Breast epithelium (tissue), 3 donors: ENCODE measurements around the gene TOX2.

Source experiments
- POLR2A ChIP-seq: fragments of 450-650 bp; IDR thresholded peaks from one replicate; pipeline ENCODE4 v1.6.1; 2016; ENCODE audit warnings: antibody characterized with exemption, mild to moderate bottlenecking, moderate library complexity
- TF ChIP-seq, protein P1 (sequence below), 3 donors: fragments of 450-650 bp; IDR thresholded peaks; one replicate each; pipeline ENCODE4 v1.5.1; 2016 to 2017; ENCODE audit warnings: antibody characterized with exemption in 3 of 3, mild to moderate bottlenecking in 3 of 3, moderate library complexity in 3 of 3

DNA sequence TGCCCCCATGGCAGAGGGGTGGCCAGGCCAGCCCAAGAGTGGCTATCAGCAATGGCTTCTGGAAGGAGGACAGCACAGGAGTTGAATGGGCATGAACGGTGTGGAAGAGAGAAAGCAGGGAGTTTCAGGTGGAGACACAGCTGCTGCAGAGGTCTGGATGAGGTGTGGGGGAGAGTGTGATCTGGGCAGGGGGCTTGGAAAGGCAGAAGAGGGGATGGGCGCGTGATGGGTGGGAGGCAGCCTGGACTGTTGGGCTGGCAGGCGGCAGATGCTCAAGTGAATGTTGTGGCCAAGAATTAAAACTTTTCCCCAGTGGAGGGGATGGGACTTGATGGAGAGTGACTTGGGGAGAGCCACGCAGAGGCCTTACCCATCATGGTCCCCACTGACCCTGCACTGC is 46.5 kb downstream of the TOX2 start:
- TF ChIP-seq, protein P1, sequence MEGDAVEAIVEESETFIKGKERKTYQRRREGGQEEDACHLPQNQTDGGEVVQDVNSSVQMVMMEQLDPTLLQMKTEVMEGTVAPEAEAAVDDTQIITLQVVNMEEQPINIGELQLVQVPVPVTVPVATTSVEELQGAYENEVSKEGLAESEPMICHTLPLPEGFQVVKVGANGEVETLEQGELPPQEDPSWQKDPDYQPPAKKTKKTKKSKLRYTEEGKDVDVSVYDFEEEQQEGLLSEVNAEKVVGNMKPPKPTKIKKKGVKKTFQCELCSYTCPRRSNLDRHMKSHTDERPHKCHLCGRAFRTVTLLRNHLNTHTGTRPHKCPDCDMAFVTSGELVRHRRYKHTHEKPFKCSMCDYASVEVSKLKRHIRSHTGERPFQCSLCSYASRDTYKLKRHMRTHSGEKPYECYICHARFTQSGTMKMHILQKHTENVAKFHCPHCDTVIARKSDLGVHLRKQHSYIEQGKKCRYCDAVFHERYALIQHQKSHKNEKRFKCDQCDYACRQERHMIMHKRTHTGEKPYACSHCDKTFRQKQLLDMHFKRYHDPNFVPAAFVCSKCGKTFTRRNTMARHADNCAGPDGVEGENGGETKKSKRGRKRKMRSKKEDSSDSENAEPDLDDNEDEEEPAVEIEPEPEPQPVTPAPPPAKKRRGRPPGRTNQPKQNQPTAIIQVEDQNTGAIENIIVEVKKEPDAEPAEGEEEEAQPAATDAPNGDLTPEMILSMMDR (IDR thresholded peaks at IDR 0.05) = no peak
- TF ChIP-seq POLR2A = no peak
